NCI-H1048 (cell line): Measurements from ENCODE around the gene ALK.

Experiments
- DNase-seq: peaks from one replicate; lab custom pipeline; 2025; lab: John Stamatoyannopoulos, UW

Gene ALK

GRCh38 chr2:29706171-29706720, 215.1 kb downstream of the ALK start:
- no peak for DNase-seq

GRCh38 chr2:29705616-29706015, 215.8 kb downstream of the ALK start:
- DNase-seq: no peak

GRCh38 chr2:29703336-29703735, 218.1 kb downstream of the ALK start:
- DNase-seq: no peak

GRCh38 chr2:29702276-29702675, 219.1 kb downstream of the ALK start:
- no peak for DNase-seq

GRCh38 chr2:29700560-29700959, 220.8 kb downstream of the ALK start:
- no peak for DNase-seq

- no peak for DNase-seq
These were observed 222.3 kb downstream of the ALK start for GRCh38 chr2:29699045-29699444.

GRCh38 chr2:29698216-29698615, 223.2 kb downstream of the ALK start:
- DNase-seq: no peak

GRCh38 chr2:29697715-29698114, 223.7 kb downstream of the ALK start:
- no peak for DNase-seq

GRCh38 chr2:29697181-29697580, 224.2 kb downstream of the ALK start:
- DNase-seq: no peak

GRCh38 chr2:29694741-29695140, 226.6 kb downstream of the ALK start:
- DNase-seq: no peak

GRCh38 chr2:29691391-29691950, 229.9 kb downstream of the ALK start:
- no peak for DNase-seq

- DNase-seq: no peak
These were observed 231.7 kb downstream of the ALK start for GRCh38 chr2:29689666-29690065.

GRCh38 chr2:29688429-29688828, 233.0 kb downstream of the ALK start:
- DNase-seq: no peak

- no peak for DNase-seq
These were observed 234.3 kb downstream of the ALK start for GRCh38 chr2:29687121-29687520.

GRCh38 chr2:29676886-29677453, 244.4 kb downstream of the ALK start:
- no peak for DNase-seq

- no peak for DNase-seq
These were observed 256.8 kb downstream of the ALK start for GRCh38 chr2:29664578-29664977.

- no peak for DNase-seq
These were observed 258.1 kb downstream of the ALK start for GRCh38 chr2:29663268-29663667.

- no peak for DNase-seq
These were observed 258.5 kb downstream of the ALK start for GRCh38 chr2:29662861-29663260.

- DNase-seq: no peak
These were observed 261.2 kb downstream of the ALK start for GRCh38 chr2:29660201-29660600.

- no peak for DNase-seq
These were observed 262.2 kb downstream of the ALK start for GRCh38 chr2:29659178-29659577.

- DNase-seq: no peak
These were observed 263.7 kb downstream of the ALK start for GRCh38 chr2:29657674-29658073.

- no peak for DNase-seq
These were observed 265.8 kb downstream of the ALK start for GRCh38 chr2:29655391-29656086.

GRCh38 chr2:29650631-29651097, 270.7 kb downstream of the ALK start:
- no peak for DNase-seq
